OCI-LY1 (cell line): ENCODE data around the gene QRSL1.

ENCODE experiments used
- CTCF ChIP-seq: fragments of 200-600 bp; sonication (generic), shearing (Covaris generic); IDR thresholded peaks from 2 replicates; pipeline ENCODE4 v1.5.1; 2017; ENCODE audit warnings: mild to moderate bottlenecking, antibody characterized with exemption, low read length, moderate library complexity, mixed read lengths
- EZH2 ChIP-seq: fragments of 200-600 bp; sonication (generic), shearing (Covaris generic); IDR thresholded peaks from 2 replicates; pipeline ENCODE4 v1.8.0; 2017; ENCODE audit warnings: borderline replicate concordance, mixed run types, mild to moderate bottlenecking, antibody characterized with exemption, low read length, moderate library complexity, mixed read lengths

GRCh38 chr6:106684011-106684410 is 54.6 kb downstream of the QRSL1 start:
- no peak for TF ChIP-seq EZH2
- TF ChIP-seq CTCF: no peak
